NT2/D1 (cell line): ENCODE results near the gene KRTAP10-6.

Experiments
- SUZ12 ChIP-seq: IDR thresholded peaks from 2 replicates; pipeline ENCODE4 v1.6.1; 2011; ENCODE audit not compliant: insufficient read length, insufficient read depth; ENCODE audit errors: extremely low read depth
- YY1 ChIP-seq: IDR thresholded peaks from 2 replicates; pipeline ENCODE4 v1.6.1; 2011; ENCODE audit not compliant: insufficient read length, insufficient read depth

DNA sequence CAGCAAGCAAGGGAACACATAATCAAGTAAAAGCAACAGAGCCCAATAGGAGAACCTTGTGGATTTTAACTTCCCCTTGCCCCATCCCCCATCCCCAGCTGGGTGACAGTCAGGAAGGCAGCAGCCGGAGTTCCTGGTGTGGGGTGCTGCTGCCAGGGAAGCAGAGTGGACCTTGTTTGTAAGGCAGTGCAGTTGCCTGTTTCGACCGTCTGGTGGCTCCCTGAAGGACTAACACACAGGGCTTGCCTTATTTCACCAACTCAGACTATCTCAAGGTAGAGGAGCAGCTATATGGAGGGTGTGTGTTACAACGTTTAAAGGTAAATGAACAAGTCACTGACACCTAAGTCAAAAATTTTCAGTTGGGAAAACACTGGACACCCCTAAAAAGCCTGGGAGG, 26.2 kb upstream of the KRTAP10-6 start:
- TF ChIP-seq SUZ12: no peak
- TF ChIP-seq YY1: no peak
